Mesothelial cell of epicardium (in vitro differentiated cells): ENCODE data around the gene CLCF1. TPM values are rescaled to one million over a fixed set of nuclear protein-coding genes. Genes with fewer than 3 reads are reported as not detected.

Experiments used
- DNase-seq, 2 experiments: peaks; one replicate each; pipeline ENCODE4 v3.0.0; 2021; ENCODE audit warnings: low spot score in 2 of 2; ENCODE audit not compliant: unreplicated experiment in 2 of 2
- H3K27ac Mint-ChIP-seq: 2 replicates; pipeline ENCODE4 v1.8.0; 2021; ENCODE audit warnings: mixed read lengths
- H3K27me3 Mint-ChIP-seq: 2 replicates; pipeline ENCODE4 v1.8.0; 2021; ENCODE audit warnings: low read depth, mixed read lengths
- H3K36me3 Mint-ChIP-seq: 2 replicates; pipeline ENCODE4 v1.8.0; 2021; ENCODE audit warnings: mixed read lengths
- H3K4me1 Mint-ChIP-seq: 2 replicates; pipeline ENCODE4 v1.8.0; 2021; ENCODE audit warnings: mixed read lengths
- H3K4me3 Mint-ChIP-seq: 2 replicates; pipeline ENCODE4 v1.8.0; 2021; ENCODE audit warnings: mild to moderate bottlenecking, moderate library complexity, mixed read lengths
- H3K9me3 Mint-ChIP-seq: 2 replicates; pipeline ENCODE4 v1.8.0; 2021; ENCODE audit warnings: mixed read lengths
- CTCF ChIP-seq: fragments of 200-600 bp; sonication (generic); IDR thresholded peaks from one replicate; pipeline ENCODE4 v1.5.0; 2021; ENCODE audit warnings: antibody characterized with exemption; ENCODE audit not compliant: unreplicated experiment
- total RNA-seq: library from RNA; stranded (reverse); gene quantifications from 3 replicates; pipeline ENCODE4 v1.2.1, GENCODE V29; 2021

CLCF1 gene
- total RNA-seq, 1 donor from 2014 or later, result 5.9 TPM

GRCh38 chr11:67387518-67387917 is 14.1 kb upstream of the CLCF1 start:
- DNase-seq, result no peak
- H3K27me3 Mint-ChIP-seq, result peaks cover 13% of the 10 kb centered on the region
- no peaks in the 10 kb centered on the region for H3K9me3 Mint-ChIP-seq
- no peak overlapping the region for H3K4me3 Mint-ChIP-seq
- no peak for TF ChIP-seq CTCF
- no peak overlapping the region for H3K27ac Mint-ChIP-seq
- no peaks in the 10 kb centered on the region for H3K36me3 Mint-ChIP-seq
- peaks cover 22% of the 10 kb centered on the region for H3K4me1 Mint-ChIP-seq

- DNase-seq, result no peak
These were observed 13.7 kb upstream of the CLCF1 start for GRCh38 chr11:67387069-67387468.

GRCh38 chr11:67384851-67385366 is 11.5 kb upstream of the CLCF1 start:
- Mint-ChIP-seq H3K4me3 (no peak overlapping the region), H3K9me3 (no peaks in the 10 kb centered on the region), H3K27ac (no peak overlapping the region), H3K36me3 (no peaks in the 10 kb centered on the region), H3K27me3 (peaks cover 14% of the 10 kb centered on the region), H3K4me1 (peaks cover 11% of the 10 kb centered on the region)
- DNase-seq, result no peak
- no peak for TF ChIP-seq CTCF

More at GRCh38 chr11:67387069-67387468, 13.7 kb upstream of the CLCF1 start:
- Mint-ChIP-seq H3K9me3 (no peaks in the 10 kb centered on the region), H3K27me3 (peaks cover 14% of the 10 kb centered on the region), H3K27ac (no peak overlapping the region), H3K4me1 (peaks cover 20% of the 10 kb centered on the region), H3K4me3 (no peak overlapping the region), H3K36me3 (no peaks in the 10 kb centered on the region)
- no peak for TF ChIP-seq CTCF

- no peaks in the 10 kb centered on the region for H3K36me3 Mint-ChIP-seq
- peak; percentile 84 for TF ChIP-seq CTCF
- peak; percentile 62 to 86 for DNase-seq
- H3K4me1 Mint-ChIP-seq, result peaks cover 17% of the 10 kb centered on the region
- H3K9me3 Mint-ChIP-seq, result no peaks in the 10 kb centered on the region
- H3K4me3 Mint-ChIP-seq, result no peak overlapping the region
- no peak overlapping the region for H3K27ac Mint-ChIP-seq
- peaks cover 14% of the 10 kb centered on the region for H3K27me3 Mint-ChIP-seq
These were observed 9.1 kb upstream of the CLCF1 start for GRCh38 chr11:67382276-67383136.

- Mint-ChIP-seq H3K27ac (peak overlapping the region; percentile 64), H3K4me3 (no peak overlapping the region), H3K4me1 (peaks cover 18% of the 10 kb centered on the region), H3K36me3 (no peaks in the 10 kb centered on the region), H3K27me3 (peaks cover 18% of the 10 kb centered on the region), H3K9me3 (no peaks in the 10 kb centered on the region)
- no peak for DNase-seq
- no peak for TF ChIP-seq CTCF
These were observed 8.0 kb upstream of the CLCF1 start for GRCh38 chr11:67381244-67381972.
